HG02884 (cell line): ENCODE measurements around the gene PEMT.

Experiments used
- ATAC-seq: cut with Tn5 transposase; IDR thresholded peaks from one replicate; pipeline ENCODE4 v1.9.1; 2021; ENCODE audit warnings: mild to moderate bottlenecking, moderate library complexity; ENCODE audit not compliant: unreplicated experiment

Gene PEMT

GRCh38 chr17:17462048-17462824 is 129.3 kb downstream of the PEMT start:
- ATAC-seq, result no peak

GRCh38 chr17:17460038-17460437 is 131.5 kb downstream of the PEMT start:
- no peak for ATAC-seq

GRCh38 chr17:17457680-17458079 is 133.8 kb downstream of the PEMT start:
- ATAC-seq, result no peak

- no peak for ATAC-seq
Measured at GRCh38 chr17:17456251-17456650, 135.3 kb downstream of the PEMT start.
